ENCODE measurements around the gene FUBP1. TPM values are rescaled to one million over a fixed set of nuclear protein-coding genes. Genes with fewer than 3 reads are reported as not detected.
A peak's percentile ranks its signal among the peaks of the same experiment; 100 is the strongest.

FUBP1 gene
- total and polyA plus RNA-seq, 8 donors: 21.7 to 81.5 (median 47.6) TPM

DNA sequence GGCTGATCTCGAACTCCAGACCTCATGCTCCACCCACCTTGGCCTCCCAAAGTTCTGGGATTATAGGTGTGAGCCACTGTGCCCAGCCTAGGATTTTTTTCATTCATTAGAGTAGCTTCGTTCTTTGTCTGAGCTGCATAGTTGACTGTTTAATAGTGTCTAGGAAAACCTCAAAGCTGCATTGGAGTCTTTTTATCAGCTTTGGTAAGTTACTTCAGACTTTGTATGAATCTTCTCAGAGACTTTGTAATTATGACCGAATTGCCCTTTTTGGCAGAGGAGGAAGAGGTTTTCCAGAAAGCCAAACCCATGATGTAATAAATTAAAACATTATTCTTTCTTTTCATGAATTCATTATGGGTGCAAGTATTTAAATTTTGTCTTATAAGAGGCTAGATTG lies 31.0 kb upstream of the FUBP1 start:
- no peaks in the 10 kb centered on the region for H3K27me3 ChIP-seq
- H3K9me3 ChIP-seq: no peaks in the 10 kb centered on the region
- peak overlapping the region in 2 of 4 donors; percentile 7 to 51 for H3K4me3 ChIP-seq
- 30 to 33% methylated on average over 3 of the region's 3 CpGs for WGBS, 2 donors
- no peak for FAIRE-seq
- DNase-seq: no peak
- H3K27ac ChIP-seq: peak overlapping the region in 2 of 4 donors; percentile 97
- TF ChIP-seq, protein P1, sequence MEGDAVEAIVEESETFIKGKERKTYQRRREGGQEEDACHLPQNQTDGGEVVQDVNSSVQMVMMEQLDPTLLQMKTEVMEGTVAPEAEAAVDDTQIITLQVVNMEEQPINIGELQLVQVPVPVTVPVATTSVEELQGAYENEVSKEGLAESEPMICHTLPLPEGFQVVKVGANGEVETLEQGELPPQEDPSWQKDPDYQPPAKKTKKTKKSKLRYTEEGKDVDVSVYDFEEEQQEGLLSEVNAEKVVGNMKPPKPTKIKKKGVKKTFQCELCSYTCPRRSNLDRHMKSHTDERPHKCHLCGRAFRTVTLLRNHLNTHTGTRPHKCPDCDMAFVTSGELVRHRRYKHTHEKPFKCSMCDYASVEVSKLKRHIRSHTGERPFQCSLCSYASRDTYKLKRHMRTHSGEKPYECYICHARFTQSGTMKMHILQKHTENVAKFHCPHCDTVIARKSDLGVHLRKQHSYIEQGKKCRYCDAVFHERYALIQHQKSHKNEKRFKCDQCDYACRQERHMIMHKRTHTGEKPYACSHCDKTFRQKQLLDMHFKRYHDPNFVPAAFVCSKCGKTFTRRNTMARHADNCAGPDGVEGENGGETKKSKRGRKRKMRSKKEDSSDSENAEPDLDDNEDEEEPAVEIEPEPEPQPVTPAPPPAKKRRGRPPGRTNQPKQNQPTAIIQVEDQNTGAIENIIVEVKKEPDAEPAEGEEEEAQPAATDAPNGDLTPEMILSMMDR (IDR thresholded peaks at IDR 0.05): no peak
- peaks cover 0 to 8% (median 0%) of the 10 kb centered on the region in 3 donors for H3K36me3 ChIP-seq
- ATAC-seq: peak in 2 of 4 donors; percentile 0 to 4
- peaks cover 13 to 28% (median 16%) of the 10 kb centered on the region in 3 donors for H3K4me1 ChIP-seq
- intact Hi-C loops (cut with DNase I): no loop called here

DNA sequence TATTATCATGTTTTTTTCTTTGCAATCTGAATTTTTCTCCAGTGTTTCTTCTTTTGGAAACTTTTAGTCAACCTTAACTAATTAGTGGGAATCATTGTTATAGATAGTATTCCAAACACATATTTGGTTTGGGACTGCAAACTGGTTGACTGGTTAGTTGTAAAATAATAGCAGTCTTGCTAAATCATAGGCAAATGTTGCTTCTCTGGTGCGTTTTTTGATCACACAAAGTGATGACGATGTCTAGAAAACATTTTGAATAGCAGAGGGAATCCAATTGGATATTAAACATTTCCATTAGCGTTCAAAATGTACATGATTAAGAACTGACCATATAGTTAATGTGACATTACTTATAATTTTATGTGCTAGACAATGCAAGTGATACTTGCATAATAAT lies 30.4 kb upstream of the FUBP1 start:
- WGBS, 2 donors: 42 to 45% methylated on average over 3 of the region's 3 CpGs
- no peaks in the 10 kb centered on the region for H3K9me3 ChIP-seq
- H3K36me3 ChIP-seq: peaks cover 0 to 8% (median 0%) of the 10 kb centered on the region in 3 donors
- intact Hi-C loops (cut with DNase I): no loop called here
- no peaks in the 10 kb centered on the region for H3K27me3 ChIP-seq
- FAIRE-seq (no peak), ATAC-seq (no peak), DNase-seq (no peak)
- H3K4me3 ChIP-seq: peak overlapping the region in 2 of 4 donors; percentile 7 to 51
- TF ChIP-seq, protein P1 (IDR thresholded peaks at IDR 0.05): no peak
- H3K4me1 ChIP-seq: peaks cover 13 to 28% (median 16%) of the 10 kb centered on the region in 3 donors
- H3K27ac ChIP-seq: peak overlapping the region in 2 of 4 donors; percentile 97

DNA sequence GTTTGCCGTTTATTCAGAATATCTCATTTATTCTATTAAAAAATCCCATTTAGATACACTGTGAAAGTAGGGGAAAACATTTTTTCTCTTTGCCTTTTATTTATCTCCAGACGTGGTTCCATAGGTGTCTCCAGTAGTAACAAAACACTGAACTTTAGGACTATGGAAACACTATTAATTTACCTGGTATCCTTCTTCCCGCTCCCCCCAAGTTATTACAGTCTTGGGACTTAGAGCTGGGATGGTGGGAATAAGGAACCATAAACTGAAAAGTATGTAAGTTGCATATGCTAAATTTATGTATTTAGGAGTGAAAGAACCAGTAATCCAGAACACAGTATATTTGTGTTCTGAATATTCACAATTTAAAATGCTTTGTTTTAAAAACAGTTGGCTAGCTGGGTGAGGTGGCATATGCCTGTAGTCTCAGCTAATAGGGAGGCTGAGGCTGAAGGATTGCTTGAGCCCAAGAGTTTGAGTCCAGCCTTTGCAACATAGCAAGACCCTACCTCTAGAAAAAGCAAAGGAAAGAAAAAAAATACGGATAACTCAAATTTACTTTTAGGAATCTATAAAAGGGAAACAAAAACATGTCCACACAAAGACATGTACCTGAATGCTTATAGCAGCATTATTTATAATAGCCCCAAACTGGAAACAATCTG lies 28.9 kb upstream of the FUBP1 start:
- 35 to 43% methylated on average over 4 of the region's 4 CpGs for WGBS, 2 donors
- H3K27ac ChIP-seq: peak overlapping the region in 2 of 4 donors; percentile 97
- ATAC-seq: no peak

DNA sequence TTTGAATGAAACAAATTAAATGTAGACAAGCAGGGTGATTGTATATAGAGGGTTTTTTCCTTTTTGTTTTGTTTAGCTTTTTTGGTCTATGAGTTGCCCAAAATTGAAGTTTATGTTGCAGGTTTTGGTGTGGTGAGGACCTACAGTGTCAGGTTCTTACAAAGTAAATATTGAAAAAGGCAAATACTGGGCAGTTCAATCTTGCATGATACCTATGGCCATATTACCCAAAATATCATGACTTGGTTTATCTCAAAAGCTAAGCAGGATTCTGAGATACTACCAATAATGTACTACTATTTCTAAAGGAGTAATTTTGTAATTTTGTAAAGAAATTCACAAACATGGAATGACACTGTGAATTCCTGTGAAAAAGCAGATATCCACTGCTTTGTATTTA lies 27.6 kb upstream of the FUBP1 start:
- Histone ChIP-seq H3K4me1 (peaks cover 13 to 38% (median 31%) of the 10 kb centered on the region in 3 donors), H3K27ac (peak overlapping the region in 3 of 4 donors; percentile 14 to 97 (median 97)), H3K36me3 (no peaks in the 10 kb centered on the region), H3K9me3 (no peaks in the 10 kb centered on the region), H3K4me3 (peak overlapping the region; percentile 13 to 52 (median 43)), H3K27me3 (no peaks in the 10 kb centered on the region)
- intact Hi-C loops (cut with DNase I): no loop called here
- no peak for FAIRE-seq
- no peak for DNase-seq
- peak in 2 of 4 donors; percentile 2 for ATAC-seq
- TF ChIP-seq, protein P1 (IDR thresholded peaks at IDR 0.05): no peak

More for the DNA sequence above, 28.9 kb upstream of the FUBP1 start:
- DNase-seq (no peak), FAIRE-seq (no peak)
- peak overlapping the region in 3 of 4 donors; percentile 35 to 52 (median 51) for H3K4me3 ChIP-seq
- H3K27me3 ChIP-seq: no peaks in the 10 kb centered on the region
- no peaks in the 10 kb centered on the region for H3K9me3 ChIP-seq
- peaks cover 13 to 34% (median 26%) of the 10 kb centered on the region in 3 donors for H3K4me1 ChIP-seq
- TF ChIP-seq, protein P1 (IDR thresholded peaks at IDR 0.05): no peak
- intact Hi-C loops (cut with DNase I): no loop called here
- no peaks in the 10 kb centered on the region for H3K36me3 ChIP-seq

DNA sequence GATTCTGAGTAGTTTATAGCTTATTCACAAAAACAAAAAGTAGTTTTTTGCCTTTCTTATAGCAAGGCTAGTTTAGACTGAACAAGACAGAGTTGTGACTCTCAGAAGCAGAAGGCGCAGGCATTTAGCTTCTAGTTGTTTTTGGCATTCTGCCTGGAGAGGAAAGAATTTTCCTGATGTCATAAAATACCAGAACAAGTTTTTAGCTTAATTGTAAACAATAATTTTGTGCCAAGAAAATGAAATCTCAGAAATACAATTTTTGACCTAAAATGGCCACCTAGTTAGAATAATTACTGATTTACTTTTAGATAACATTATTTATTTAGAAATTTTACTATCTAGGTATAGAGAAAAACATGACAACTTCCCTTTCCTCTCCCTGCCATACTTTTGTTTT lies 26.9 kb upstream of the FUBP1 start:
- DNase-seq: peak in 1 of 6 donors; percentile 36
- peak; percentile 96 for FAIRE-seq
- no peaks in the 10 kb centered on the region for H3K36me3 ChIP-seq
- H3K27me3 ChIP-seq: no peaks in the 10 kb centered on the region
- WGBS, 2 donors: 0 to 2% methylated on average over 1 of the region's 1 CpG
- TF ChIP-seq, protein P1 (IDR thresholded peaks at IDR 0.05): no peak
- peak overlapping the region; percentile 18 to 52 (median 43) for H3K4me3 ChIP-seq
- H3K9me3 ChIP-seq: no peaks in the 10 kb centered on the region
- H3K27ac ChIP-seq: peak overlapping the region; percentile 74 to 97 (median 86)
- H3K4me1 ChIP-seq: peaks cover 9 to 31% (median 26%) of the 10 kb centered on the region in 3 donors
- peak; percentile 35 to 67 (median 56) for ATAC-seq
- intact Hi-C loops (cut with DNase I): no loop called here
